Measurements from ENCODE around the gene TMEM248. TPM values are rescaled to one million over a fixed set of nuclear protein-coding genes. Genes with fewer than 3 reads are reported as not detected.

The TMEM248 gene
- total RNA-seq, 4 donors from 2014 or later = 55.6 to 83.9 (median 78.2) TPM

GRCh38 chr7:67006965-67007364, 85.9 kb downstream of the TMEM248 start:
- WGBS, 2 donors = 39 to 67% methylated on average over 2 of the region's 2 CpGs
- intact Hi-C loops (cut with DNase I; ENCODE audit: low total_unique reads) = no loop called here
- H3K4me3 ChIP-seq (ENCODE audit: low read depth, poor library complexity, severe bottlenecking) = no peak overlapping the region
- DNase-seq (ENCODE audit: low spot score in 2 of 2) = peak in 1 of 2 donors; percentile 5
- TF ChIP-seq POLR2A (IDR thresholded peaks at IDR 0.05) (no peak), CTCF (IDR thresholded peaks at IDR 0.05) (no peak)

Other genes with a start within 250 kb of the TMEM248 start
- 10 to 100 TPM; 44.6 to 53.2 (median 48.1) TPM for gene RABGEF1, start 180.5 kb upstream of the TMEM248 start, total RNA-seq
- gene SBDS, start 74.4 kb downstream of the TMEM248 start, total RNA-seq = 100 to 1,000 TPM in 2 of 4 donors, 10 to 100 TPM in 2; 96.6 to 125 (median 107) TPM
- gene TYW1, start 75.6 kb downstream of the TMEM248 start, total RNA-seq = 10 to 100 TPM; 11.2 to 29.0 (median 17.3) TPM

All from lower leg skin (tissue), 4 donors.